IMR-90 (cell line): ENCODE measurements around the gene LY6G6D.

Source experiments
- CTCF ChIP-seq: conservative IDR thresholded peaks from 2 replicates; pipeline ENCODE4 v1.5.1; 2012; ENCODE audit warnings: mild to moderate bottlenecking, low read depth, low read length, improper control_type of control experiment
- RAD21 ChIP-seq: IDR thresholded peaks from 2 replicates; pipeline ENCODE4 v1.6.1; 2012; ENCODE audit warnings: low read length, improper control_type of control experiment

DNA sequence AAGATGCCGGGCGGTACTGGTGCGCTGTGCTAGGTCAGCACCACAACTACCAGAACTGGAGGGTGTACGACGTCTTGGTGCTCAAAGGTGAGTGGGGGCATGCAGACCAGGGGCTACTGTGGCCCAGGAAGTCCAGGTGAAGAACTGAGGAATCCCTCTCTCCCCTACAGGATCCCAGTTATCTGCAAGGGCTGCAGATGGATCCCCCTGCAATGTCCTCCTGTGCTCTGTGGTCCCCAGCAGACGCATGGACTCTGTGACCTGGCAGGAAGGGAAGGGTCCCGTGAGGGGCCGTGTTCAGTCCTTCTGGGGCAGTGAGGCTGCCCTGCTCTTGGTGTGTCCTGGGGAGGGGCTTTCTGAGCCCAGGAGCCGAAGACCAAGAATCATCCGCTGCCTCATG, 7.4 kb upstream of the LY6G6D start:
- TF ChIP-seq CTCF: no peak
- TF ChIP-seq RAD21: no peak
